CD4-positive, alpha-beta T cell treated with Interleukin-1 beta for 1 hour (primary cell): ENCODE data around the gene ANO2.

Source experiments
- DNase-seq, 2 donors: peaks; one replicate each; pipeline ENCODE4 v3.0.0-alpha.2; 2020 to 2022

ANO2 gene

DNA sequence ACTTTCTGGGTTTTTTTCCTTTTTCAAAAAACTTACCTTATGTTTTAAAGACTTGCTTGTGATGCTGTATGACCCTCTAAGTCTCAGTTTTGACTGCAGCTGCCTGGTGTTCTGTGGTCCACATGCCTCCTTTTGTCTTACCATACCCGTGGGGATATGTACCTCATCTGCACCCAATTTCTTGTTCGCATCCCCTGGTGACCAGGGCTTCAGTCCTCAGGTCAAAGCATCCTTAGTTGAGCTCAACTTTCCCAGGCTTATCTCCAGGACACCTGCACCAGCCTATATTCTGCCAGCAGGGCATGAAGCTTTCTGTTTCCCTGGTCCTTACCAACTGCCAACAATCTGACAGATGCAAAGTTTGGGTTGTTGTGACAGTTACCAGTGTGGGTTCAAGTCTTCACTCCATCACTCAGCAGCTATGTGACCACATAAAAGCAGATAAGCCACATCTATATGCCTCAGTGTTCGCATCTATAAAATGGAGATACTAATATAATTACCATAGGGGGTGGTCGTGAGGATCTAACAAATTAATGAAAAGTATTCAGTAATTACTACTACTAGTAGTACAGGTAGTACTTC is 419.2 kb downstream of the ANO2 start:
- no peak for DNase-seq

DNA sequence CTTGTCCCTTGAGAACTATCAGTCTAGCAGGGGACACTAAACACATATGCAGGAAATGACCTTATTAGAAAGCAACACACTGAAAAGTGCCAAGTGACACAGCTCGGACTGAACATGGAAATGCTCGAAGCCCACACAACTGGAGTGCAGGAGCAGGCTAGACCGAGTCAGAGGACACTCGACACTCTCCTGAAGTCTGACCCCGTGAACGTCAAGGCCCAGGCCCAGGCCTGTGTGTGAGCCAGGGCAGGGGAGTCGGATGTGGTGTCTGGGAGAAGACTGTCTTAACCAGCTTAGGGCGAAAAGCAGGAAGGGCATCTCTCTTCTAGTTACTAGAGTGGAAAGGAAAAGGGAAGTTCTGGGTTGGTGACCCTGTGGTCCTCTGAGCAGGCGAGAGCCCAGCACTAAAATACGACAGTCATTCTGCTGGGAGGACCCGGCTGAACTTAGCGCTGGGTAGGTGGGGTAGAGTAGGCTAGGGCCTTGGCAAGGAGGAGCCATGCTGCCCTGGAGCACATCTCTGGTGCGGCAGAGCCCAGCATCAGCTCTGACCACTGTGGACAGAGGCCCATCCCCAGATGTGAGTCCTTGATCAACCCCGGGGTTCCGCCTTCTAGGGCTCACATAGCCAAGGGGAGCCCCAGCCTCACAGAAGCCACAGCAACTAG is 420.2 kb downstream of the ANO2 start:
- DNase-seq, result no peak

DNA sequence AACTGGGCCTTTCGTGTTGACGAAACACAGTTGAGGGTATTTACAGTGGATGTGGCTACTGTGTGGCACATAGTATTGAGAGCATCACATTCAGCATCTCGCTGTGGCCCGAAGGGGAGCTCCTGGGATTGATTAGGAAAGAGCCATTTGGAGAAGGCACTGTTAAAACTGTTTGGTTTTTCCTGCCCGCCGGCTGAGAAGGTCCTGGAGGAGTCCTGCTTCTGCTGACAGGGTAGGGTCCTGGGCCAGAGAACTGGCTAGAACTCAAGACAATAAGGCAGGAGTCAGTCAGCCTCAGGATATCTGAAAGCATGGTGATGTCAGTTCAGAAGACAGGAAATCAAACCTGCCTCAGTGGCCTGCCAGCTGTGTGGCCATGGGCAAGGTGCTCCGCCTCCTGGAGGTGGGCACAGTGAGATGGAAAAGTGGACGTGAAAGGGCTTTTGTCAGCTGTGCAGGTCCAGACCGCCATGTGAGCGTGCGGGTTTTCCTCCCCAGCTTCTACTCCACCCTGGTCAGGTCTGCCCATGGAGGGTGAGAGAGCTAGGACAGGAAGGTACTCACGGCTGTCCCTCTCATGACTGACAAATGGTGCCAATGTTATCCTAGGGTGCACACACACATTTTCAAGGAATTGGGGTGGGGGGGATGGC is 420.8 kb downstream of the ANO2 start:
- no peak for DNase-seq

DNA sequence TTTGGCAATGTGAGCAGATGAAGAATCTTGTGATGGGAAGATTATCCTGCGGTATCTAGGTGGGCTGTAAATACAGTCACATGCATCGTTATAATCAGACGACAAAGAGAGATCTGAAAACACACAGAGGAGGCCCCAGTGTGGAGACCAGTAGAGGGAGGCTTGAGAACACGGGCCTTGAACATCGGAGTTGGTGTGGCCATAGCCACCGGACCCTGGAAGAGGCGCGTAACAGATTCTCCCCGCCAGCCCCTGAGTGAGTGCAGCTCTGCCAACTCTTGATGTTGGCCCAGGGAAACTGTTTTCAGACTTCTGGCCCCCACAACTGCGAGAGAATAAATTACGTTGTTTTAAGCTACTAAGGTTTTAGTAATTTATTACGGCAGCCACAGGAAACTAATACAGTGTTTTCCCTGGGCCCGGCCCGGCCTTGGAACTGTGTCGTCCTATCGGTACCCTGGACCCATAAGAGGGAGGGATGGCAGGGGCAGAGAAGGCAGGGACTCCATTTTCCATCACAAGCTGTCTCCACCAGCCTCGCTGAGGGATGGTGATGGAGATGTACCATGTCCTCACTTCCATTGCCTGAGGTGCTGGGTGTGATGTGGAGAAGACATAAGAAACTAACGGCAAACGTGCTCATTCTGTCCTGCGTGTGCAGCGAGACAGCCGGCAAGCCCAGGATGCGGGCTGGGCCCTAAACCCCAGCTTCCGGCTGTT is 421.5 kb downstream of the ANO2 start:
- DNase-seq, result no peak

DNA sequence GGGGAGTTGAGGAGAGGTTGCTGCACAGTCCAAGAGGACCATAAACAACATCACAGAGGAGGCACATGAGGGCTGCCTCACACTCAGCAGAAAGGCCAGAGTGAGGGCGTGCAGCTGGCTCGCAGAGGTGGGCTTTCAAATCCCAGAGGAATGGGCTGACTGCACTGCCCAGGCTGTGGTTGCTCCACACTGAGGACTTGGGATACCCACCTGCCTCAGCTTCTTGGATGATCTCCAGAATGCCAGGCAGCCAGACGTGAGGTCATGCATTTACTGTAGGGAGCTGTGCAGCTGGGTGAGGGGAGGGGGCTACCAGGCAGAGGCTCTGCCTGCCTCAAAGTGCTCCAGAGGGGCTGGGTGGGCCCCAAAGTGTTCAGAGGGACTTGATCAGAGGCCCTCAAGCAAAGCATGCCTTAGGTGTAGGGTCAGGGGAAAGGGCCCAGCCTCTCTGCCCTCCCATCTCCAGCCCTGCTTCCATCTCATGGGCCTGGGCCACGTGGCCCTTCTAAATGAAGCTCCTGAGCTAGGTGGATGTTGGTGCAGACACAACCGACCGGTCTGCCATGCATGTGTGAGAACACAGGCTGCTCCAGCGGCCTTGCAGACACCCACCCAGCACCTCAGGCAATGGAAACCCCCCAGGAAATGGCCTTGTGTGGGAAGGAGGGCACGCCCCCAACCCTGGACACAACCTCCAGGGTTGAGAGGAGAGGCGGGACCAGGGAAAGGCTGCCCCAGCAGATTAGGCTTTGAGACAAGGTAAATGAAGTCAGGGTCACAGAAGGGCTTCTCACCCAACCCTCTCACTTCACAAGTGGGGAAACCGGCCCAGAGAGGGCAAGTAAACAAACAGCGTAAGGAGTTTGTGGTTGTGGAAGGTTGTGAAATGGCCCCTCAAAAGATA is 422.4 kb downstream of the ANO2 start:
- no peak for DNase-seq

DNA sequence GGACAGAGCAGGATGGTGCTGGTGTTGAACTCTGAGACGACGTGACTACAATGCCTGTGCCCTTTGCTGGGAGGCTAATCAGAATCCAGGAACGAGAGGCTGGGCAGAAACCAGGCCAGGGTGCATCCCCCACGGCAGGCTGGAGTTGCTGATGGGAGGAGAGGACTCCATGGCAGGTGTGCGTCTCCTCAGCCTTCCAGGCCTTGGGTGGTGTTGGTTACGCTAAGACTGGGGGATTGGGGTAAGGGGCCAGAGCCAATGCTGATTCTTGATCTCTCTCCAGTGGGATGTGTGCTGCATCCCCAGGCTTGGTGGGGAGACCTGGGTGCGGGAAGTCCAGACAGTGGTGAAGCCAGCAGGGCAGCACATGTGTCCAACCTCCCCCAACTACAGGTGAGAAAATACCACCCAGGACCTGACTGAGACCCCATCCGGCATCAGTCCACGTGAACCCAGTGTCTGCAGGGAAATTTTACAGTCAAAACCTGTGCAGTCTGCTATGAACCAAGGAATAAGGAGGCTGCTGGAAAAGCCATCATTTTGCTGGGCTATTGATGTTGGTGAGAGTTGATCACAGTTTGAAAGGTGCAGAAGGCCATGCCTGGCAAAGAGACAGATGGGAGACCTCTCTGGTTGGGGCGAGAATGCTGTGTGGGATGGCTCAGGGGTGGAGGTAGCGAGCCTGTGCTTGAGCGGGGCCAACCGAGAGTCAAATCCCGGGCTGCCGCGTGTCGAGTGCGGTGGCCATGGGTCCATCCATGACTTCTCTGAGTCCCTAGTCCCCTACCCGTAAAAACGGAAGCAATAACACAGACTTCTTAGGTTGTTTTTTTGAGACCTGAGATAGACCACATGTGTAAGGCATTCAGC is 423.4 kb downstream of the ANO2 start:
- DNase-seq, result no peak

DNA sequence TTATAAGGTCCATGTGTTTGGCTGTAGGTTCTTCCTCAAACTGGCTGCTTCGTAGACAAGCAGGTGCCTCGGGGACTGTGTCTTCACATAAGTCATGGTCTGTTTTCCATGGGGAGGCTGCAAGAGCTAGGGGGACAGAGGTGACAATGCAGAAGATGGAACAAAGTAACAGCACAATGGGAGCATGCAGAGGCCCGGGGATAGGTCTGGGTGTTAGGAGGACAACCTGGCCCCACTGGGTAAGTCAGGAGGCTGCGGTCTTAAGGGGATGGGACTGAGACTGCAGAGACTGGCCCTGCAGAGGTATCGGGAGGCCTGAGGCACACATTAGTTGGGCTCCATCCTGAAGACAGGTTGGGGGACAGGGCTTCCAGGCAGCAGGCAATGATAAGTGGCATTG is 424.2 kb downstream of the ANO2 start:
- DNase-seq, result no peak

DNA sequence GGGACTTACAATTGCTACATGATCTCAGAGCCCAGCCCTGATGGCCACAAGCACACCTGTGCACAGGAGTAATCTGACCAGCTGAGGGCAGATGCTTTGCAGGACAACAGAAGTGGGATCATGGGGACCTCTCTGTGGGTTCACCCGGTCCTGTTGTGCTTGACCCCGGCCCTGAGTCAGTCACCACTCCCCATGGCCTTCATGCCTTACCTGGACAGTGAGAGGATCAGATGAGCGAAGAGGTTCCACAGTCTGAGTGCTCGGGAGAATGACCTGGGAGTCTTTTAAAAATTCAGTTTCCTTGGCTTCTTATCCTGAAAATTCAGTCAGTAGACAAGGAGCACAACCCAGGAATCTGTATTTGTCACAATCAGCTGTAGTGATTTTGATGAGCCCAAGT is 425.0 kb downstream of the ANO2 start:
- no peak for DNase-seq

DNA sequence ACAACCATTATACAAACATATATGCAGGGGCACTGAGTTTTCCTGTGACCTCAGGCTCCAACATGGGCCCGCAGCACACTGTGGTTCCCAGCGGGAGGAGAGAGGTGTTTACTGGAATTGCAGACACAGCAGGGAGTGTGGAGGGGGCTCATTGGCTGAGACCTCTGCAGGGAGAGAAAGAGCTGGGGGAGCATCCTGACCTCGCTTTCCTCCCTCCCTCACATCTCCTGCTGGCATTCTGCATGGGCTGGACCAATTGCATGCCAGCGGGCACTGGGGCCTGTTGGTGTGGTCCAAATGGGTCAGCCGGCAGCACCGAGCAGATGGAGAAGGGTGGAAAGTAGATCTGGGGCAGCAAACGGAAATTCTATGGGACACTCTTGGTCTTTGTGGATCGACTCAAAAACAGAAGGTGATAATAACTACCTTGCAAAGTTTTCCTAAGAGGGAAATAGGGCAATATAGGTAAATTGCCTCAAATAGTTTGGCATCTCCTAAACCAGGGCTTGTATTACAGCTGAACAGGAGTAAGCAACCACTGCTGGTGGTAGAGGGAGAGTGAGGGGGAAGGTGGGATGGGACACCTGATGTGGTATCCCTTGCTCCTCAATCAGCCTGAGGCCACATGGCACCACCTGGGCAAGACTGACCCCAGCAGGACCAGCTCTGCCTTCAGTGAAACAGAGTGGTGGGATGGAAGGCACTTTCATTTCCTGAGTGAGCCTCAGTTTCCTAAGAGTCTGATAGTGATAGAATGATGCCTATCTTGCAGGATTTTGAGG is 426.3 kb downstream of the ANO2 start:
- DNase-seq, result no peak

DNA sequence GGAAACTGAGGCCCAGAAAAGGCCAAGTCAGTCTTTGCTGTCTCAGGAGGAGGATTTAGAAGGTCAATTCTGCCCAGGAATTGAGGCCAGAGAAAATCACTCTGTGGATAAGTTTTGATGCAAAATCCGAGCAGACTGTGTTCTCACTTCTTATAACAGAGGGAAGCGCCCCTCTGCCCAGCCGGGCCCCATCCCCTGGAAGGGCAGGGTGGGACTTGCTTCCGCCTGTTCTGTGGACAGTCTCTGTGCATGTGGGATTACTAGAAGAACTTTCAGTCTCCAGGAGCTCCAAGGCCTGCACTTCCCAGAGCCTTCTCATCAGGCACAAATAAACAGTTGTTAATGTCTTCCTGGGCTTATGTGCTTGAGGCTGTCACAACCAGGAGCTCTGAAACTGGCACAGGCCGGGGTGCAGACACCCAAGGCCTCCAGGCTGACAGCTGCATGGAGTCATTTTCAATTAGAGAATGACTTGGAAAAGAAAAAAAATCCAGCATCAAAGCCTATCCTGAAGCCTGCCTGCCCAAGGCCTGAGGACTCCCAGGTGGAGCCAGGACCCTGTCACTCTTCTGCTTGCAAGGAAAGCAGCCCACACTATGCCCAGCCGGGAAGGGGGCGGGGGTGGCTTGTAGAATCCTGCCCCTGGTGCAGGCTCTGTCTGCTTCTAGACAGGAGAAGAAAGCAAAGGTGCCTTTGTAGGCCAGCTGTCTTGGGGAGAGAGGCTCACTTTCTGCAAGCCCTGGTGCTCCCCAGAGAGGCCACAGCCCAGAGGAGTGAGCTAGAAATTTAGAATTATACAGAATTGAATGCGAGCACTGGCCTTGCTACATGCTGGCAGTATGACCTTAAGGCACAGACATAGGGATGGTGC is 428.5 kb downstream of the ANO2 start:
- no peak for DNase-seq

DNA sequence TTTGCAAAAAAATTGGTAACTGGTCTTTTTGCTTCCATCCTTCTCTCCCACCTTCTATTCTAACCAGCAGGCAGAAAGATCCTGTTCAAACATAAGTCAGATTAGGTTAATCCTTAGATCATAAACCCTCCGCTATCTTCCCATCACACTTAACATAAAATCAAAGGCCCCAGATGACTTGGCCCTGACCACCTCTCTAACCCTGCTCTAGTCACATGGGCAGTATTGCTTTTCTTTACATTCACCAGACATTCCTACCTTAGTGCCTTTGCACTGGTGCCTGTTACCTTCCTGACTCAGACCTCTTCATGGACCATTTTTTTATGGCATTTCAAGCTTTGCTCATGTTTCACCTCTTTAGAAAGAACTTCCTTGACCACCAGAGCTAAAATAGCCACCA is 429.6 kb downstream of the ANO2 start:
- DNase-seq, result no peak

DNA sequence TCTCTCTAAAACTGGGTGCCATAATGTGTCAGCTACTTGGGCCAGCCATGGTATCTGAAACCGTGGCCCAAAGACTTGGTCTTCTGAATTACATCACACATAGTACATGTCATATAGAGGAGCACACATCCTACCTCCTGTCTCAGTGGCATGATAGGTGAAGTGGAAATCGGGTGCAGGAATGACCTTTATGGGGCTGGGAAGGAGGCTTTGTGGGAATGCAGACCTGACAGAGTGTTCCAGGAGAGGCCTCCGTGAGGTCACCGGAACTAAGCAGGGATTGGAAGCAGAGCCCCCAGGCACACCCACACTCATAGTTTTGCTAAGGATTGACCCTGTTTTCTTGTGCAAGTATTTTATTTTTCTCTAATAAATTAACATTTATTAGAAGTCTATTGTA is 430.5 kb downstream of the ANO2 start:
- no peak for DNase-seq

DNA sequence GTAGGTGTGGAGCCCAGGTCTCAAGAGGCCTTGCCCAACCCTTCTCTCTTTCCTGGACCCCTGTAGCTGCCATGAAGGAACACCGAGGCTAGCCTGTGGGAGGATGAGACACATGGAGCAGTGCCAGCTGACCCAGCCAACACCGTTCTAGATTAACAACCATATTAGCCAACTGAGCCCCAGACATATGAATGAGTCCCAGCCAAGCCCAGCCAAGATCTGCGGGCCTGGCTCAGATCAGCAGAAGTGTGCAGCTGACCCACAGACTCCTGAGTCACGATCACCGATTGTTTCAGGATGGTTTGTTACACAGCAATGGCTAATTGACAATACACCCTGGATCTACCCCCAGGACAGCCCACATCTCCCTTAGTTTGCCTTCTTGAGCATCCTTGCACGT is 431.0 kb downstream of the ANO2 start:
- no peak for DNase-seq

DNA sequence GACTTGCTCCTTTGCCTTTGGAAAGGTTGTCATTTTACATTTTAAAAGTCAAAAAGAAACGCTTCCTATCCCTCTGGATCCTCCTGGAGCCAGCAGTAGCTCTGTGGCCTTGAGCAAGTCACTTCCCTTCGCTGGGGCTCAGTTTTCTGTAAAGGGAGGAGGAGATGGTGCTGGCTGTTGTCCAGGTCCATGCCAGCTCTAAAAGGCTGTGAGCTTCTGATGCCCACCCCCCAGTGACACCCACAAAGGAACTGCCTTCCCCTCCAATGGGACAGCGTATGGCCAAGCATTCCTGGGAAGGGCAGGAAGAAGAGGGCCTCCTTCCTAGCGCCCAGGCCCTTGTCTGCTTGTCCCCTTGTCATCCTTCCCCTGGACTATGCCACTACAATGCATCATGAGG is 431.7 kb downstream of the ANO2 start:
- no peak for DNase-seq
